ENCODE measurements around the gene PLEK. TPM values are rescaled to one million over a fixed set of nuclear protein-coding genes. Genes with fewer than 3 reads are reported as not detected.

PLEK gene
- total RNA-seq, 1 experiment from 2014 or later = not detected

GRCh38 chr2:68426848-68427579 lies 61.9 kb downstream of the PLEK start:
- H3K9me2 ChIP-seq (replicated peaks; ENCODE audit: low read length) = no peaks in the 10 kb centered on the region
- intact Hi-C loops (cut with micrococcal nuclease) = no loop called here
- H3K36me3 ChIP-seq (ENCODE audit: low read depth, low read length) = no peaks in the 10 kb centered on the region
- POLR2A ChIA-PET (ENCODE audit: unreplicated experiment) = no interaction called here
- TF ChIP-seq EZH2phosphoT487 (IDR thresholded peaks at IDR 0.05; ENCODE audit: borderline replicate concordance, low read length) (no peak), CTCF (conservative IDR thresholded peaks at IDR 0.05; ENCODE audit: low read depth, low read length) (no peak), EZH2 (IDR thresholded peaks at IDR 0.05; ENCODE audit: low read length, unreplicated experiment) (no peak)
- H3K27ac ChIP-seq (ENCODE audit: low read length) = no peak overlapping the region
- CTCF ChIA-PET = no interaction called here
- no peaks in the 10 kb centered on the region for H3K79me2 ChIP-seq (ENCODE audit: low read length)
- H3K9ac ChIP-seq (ENCODE audit: low read length) = no peak overlapping the region
- peak; percentile 75 for ATAC-seq
- peaks cover 13% of the 10 kb centered on the region for H3K4me1 ChIP-seq (ENCODE audit: insufficient read depth, low read length)
- no peaks in the 10 kb centered on the region for H3K9me3 ChIP-seq (ENCODE audit: low read length)
- H3F3A ChIP-seq (ENCODE audit: low read length, unreplicated experiment) = no peaks in the 10 kb centered on the region
- H4K20me1 ChIP-seq (ENCODE audit: low read length) = no peaks in the 10 kb centered on the region
- BruUV-seq (replicated peaks) = TSS peak; percentile 71
- peak; percentile 63 for DNase-seq
- no peaks in the 10 kb centered on the region for H3K27me3 ChIP-seq (ENCODE audit: low read length)
- H3K4me3 ChIP-seq (ENCODE audit: low read length) = no peak overlapping the region
- H2AFZ ChIP-seq (ENCODE audit: low read length) = no peak overlapping the region
- H3K4me2 ChIP-seq (ENCODE audit: low read length) = peak overlapping the region; percentile 14; the same call in 1 of the 2 replicates

- DNase-seq = no peak
- TF ChIP-seq EZH2phosphoT487 (IDR thresholded peaks at IDR 0.05; ENCODE audit: borderline replicate concordance, low read length) = no peak
- TF ChIP-seq EZH2 (IDR thresholded peaks at IDR 0.05; ENCODE audit: low read length, unreplicated experiment) = no peak
- TF ChIP-seq CTCF (conservative IDR thresholded peaks at IDR 0.05; ENCODE audit: low read depth, low read length) = no peak
- Histone ChIP-seq H3K27me3 (ENCODE audit: low read length) (no peaks in the 10 kb centered on the region), H2AFZ (ENCODE audit: low read length) (no peak overlapping the region), H3K4me2 (ENCODE audit: low read length) (no peak overlapping the region), H3F3A (ENCODE audit: low read length, unreplicated experiment) (no peaks in the 10 kb centered on the region), H3K27ac (ENCODE audit: low read length) (no peak overlapping the region), H3K4me3 (ENCODE audit: low read length) (no peak overlapping the region), H3K79me2 (ENCODE audit: low read length) (no peaks in the 10 kb centered on the region), H3K36me3 (ENCODE audit: low read depth, low read length) (no peaks in the 10 kb centered on the region), H3K9ac (ENCODE audit: low read length) (no peak overlapping the region), H4K20me1 (ENCODE audit: low read length) (no peaks in the 10 kb centered on the region), H3K4me1 (ENCODE audit: insufficient read depth, low read length) (peaks cover 13% of the 10 kb centered on the region), H3K9me3 (ENCODE audit: low read length) (no peaks in the 10 kb centered on the region), H3K9me2 (replicated peaks; ENCODE audit: low read length) (no peaks in the 10 kb centered on the region)
- POLR2A ChIA-PET (ENCODE audit: unreplicated experiment) = no interaction called here
- intact Hi-C loops (cut with micrococcal nuclease) = no loop called here
- CTCF ChIA-PET = no interaction called here
- BruUV-seq (replicated peaks) = no TSS peak
- ATAC-seq = no peak
Observed at GRCh38 chr2:68428126-68428525, 63.0 kb downstream of the PLEK start.

- Histone ChIP-seq H3K4me3 (ENCODE audit: low read length) (no peak overlapping the region), H3F3A (ENCODE audit: low read length, unreplicated experiment) (no peaks in the 10 kb centered on the region), H3K36me3 (ENCODE audit: low read depth, low read length) (no peaks in the 10 kb centered on the region), H3K79me2 (ENCODE audit: low read length) (no peaks in the 10 kb centered on the region), H3K4me1 (ENCODE audit: insufficient read depth, low read length) (peaks cover 13% of the 10 kb centered on the region), H3K9ac (ENCODE audit: low read length) (no peak overlapping the region), H3K27me3 (ENCODE audit: low read length) (no peaks in the 10 kb centered on the region), H3K4me2 (ENCODE audit: low read length) (no peak overlapping the region), H3K27ac (ENCODE audit: low read length) (no peak overlapping the region), H3K9me2 (replicated peaks; ENCODE audit: low read length) (no peaks in the 10 kb centered on the region), H2AFZ (ENCODE audit: low read length) (no peak overlapping the region), H4K20me1 (ENCODE audit: low read length) (no peaks in the 10 kb centered on the region), H3K9me3 (ENCODE audit: low read length) (no peaks in the 10 kb centered on the region)
- TF ChIP-seq EZH2 (IDR thresholded peaks at IDR 0.05; ENCODE audit: low read length, unreplicated experiment) = no peak
- no peak for TF ChIP-seq CTCF (conservative IDR thresholded peaks at IDR 0.05; ENCODE audit: low read depth, low read length)
- TF ChIP-seq EZH2phosphoT487 (IDR thresholded peaks at IDR 0.05; ENCODE audit: borderline replicate concordance, low read length) = no peak
- BruUV-seq (replicated peaks) = no TSS peak
- DNase-seq (no peak), ATAC-seq (no peak)
- CTCF ChIA-PET = no interaction called here
- intact Hi-C loops (cut with micrococcal nuclease) = no loop called here
- POLR2A ChIA-PET (ENCODE audit: unreplicated experiment) = no interaction called here
Observed at GRCh38 chr2:68428746-68429145, 63.7 kb downstream of the PLEK start.

Measured in PC-3 (cell line).